ENCODE measurements around the gene TMEM9.

TMEM9 gene

DNA sequence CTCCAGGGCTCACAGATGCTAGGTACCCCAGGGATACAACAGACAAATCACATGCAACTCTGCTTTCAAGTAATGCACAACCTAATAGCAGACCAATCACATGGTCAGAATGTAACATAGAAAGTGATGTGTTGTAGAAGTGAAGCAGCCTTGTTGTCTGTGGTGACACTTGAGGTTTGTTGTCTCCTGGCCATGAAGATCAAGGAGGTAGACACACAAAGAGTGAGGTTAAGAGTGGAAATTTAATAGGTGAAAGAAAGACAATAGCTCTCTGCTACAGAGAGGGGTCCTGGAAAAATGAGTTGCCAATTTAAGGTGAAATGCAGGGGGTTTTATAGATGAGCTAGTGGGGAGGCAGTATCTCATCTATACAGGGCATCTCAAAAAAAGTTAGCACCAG, 2.5 kb upstream of the TMEM9 start:
- TF ChIP-seq, protein P1, sequence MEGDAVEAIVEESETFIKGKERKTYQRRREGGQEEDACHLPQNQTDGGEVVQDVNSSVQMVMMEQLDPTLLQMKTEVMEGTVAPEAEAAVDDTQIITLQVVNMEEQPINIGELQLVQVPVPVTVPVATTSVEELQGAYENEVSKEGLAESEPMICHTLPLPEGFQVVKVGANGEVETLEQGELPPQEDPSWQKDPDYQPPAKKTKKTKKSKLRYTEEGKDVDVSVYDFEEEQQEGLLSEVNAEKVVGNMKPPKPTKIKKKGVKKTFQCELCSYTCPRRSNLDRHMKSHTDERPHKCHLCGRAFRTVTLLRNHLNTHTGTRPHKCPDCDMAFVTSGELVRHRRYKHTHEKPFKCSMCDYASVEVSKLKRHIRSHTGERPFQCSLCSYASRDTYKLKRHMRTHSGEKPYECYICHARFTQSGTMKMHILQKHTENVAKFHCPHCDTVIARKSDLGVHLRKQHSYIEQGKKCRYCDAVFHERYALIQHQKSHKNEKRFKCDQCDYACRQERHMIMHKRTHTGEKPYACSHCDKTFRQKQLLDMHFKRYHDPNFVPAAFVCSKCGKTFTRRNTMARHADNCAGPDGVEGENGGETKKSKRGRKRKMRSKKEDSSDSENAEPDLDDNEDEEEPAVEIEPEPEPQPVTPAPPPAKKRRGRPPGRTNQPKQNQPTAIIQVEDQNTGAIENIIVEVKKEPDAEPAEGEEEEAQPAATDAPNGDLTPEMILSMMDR (IDR thresholded peaks at IDR 0.05), result no peak
- DNase-seq (ENCODE audit: low spot score), result no peak
- no peak overlapping the region for H3K27ac ChIP-seq
- no peak overlapping the region for H3K4me3 ChIP-seq

DNA sequence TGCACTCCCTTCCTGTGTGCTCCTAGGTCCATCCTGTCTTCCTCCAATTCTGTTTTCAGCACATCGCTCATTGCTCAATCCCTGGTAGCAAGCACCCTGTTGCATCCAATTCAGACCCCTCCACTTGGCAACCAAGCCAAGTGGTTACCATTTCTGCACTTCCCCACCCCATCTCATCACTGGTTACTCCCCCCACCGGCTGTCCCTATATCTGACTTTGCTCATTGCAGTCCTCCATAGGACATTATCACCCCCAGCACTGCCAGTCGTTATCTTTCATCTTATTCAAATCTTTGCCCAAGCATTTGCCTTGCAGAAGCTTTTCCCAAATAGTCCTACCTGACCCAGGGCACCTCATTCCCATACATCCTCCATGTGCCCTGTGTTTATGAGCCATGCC, 2.1 kb upstream of the TMEM9 start:
- Histone ChIP-seq H3K4me3 (no peak overlapping the region), H3K27ac (no peak overlapping the region)
- peak; percentile 16 for DNase-seq (ENCODE audit: low spot score)
- TF ChIP-seq, protein P1 (IDR thresholded peaks at IDR 0.05), result no peak

DNA sequence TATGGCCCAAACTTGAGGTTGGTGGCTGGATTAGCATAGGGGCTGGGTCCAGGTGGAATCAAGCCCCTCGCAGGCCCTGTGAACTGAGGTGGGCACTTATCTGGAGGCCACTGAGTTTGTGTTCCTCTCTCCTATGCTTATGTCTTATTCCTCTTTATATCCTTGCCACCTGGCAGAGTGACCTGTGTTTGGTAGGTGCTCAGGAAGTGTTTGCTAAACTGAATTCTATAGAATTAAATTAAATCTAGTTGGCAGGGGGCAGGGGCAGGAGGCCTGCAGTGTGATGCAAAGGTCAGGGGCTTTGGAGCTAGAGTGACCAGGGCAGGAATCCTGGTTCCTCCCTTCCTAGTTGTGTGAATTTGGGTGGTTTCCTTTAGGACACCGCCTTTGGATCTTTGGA, 1.1 kb upstream of the TMEM9 start:
- Histone ChIP-seq H3K27ac (no peak overlapping the region), H3K4me3 (no peak overlapping the region)
- DNase-seq (ENCODE audit: low spot score), result peak; percentile 54
- TF ChIP-seq, protein P1 (IDR thresholded peaks at IDR 0.05), result no peak

DNA sequence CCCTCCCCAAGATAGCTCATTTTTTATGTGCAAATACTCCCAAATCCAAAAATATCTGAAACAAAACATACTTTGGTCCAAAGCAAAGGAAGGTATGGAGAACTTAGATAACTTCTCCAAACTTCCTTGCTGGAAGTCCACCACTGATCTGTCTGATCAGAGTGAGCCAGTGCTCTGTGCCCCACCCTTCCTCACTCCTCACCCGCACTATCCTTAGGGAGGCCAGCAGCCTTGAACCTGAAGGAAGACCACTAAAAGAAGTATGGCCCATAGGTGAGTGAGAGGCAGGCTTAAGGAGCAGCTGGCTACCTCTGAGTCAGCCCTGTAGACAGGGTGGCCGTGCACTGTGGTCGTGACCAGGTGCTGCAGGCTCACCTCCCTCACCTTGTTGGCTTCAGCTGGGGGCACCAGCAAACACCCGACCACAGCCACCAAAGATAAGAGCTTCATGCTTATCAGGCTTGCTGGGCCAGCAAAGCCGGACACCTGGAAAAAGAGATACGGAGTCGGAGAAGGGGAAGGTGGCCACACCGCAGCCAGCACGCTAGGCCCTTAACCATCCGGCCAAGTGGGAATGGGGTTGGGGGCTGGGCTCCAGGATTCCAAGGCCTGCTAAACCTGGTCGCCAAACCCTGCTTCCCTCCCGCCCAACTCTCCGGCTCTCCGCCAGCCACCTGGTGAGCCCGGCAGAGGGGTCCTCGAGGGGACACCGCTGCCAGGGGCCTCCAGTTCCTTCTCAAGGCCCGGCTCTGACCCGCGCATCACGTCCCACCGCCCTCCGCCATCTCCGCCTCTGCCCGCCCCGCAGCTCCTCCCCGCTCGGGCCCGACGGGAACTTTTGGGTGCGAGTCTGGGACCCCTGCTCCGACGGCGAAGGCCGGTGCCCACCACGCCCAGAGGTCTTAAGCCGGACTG, 543 bp downstream of the TMEM9 start:
- peak overlapping the region; percentile 63 to 75 for H3K27ac ChIP-seq
- DNase-seq (ENCODE audit: low spot score), result no peak
- H3K4me3 ChIP-seq, result peak overlapping the region; percentile 82
- TF ChIP-seq, protein P1 (IDR thresholded peaks at IDR 0.05), result no peak

DNA sequence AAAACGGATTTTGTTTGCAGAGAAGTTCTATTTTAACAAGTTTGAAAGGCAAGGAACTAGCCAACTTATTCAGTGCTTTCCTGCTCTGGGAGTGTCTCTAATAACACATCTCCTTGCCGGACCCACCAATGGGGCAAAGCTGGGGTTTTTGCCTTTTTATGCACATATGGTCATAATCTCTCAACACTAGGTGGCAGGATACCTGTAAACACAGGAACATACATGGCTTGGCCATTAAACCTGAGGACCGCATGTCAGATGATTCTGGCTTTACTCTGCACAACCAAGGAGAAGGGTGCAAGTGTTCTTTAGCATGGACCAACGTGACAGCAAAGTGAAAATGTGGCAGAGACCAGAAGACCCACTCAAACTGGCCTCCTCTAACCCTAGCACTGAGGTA, 4.9 kb downstream of the TMEM9 start:
- DNase-seq (ENCODE audit: low spot score), result peak; percentile 31
- no peak overlapping the region for H3K27ac ChIP-seq
- TF ChIP-seq, protein P1 (IDR thresholded peaks at IDR 0.05), result no peak
- H3K4me3 ChIP-seq, result no peak overlapping the region

DNA sequence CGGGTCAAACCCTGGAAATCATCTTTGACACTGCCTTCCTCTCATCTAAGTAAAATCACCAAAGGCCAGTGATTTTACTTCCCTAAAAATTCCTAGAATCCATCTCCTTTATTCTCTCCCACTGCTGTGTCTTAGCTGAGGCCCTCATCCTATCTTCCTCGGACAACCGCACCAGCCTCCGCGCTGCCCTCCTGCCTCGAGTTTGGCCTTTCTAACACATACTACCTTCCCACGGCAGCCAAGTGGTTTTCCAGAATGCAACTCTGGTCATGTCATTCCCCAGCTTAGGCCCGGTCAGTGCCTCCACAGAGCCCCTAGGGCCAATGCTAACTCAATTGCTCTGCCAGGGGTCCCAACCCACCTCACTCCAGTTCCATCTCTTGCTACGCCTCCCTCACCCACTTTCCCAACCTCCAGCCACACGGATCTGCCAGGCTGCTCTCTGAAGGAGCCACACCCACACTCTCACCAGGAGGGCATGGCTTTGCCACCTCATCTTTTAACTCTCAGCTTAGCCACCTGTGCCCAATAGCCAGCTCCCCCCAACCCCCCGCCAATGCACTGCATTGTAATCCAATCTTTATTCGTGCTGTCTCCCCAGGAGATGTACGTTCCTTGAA, 6.8 kb downstream of the TMEM9 start:
- TF ChIP-seq, protein P1 (IDR thresholded peaks at IDR 0.05), result no peak
- peak; percentile 62 for DNase-seq (ENCODE audit: low spot score)
- H3K27ac ChIP-seq, result no peak overlapping the region
- H3K4me3 ChIP-seq, result no peak overlapping the region

All from coronary artery (tissue), 2 donors.